ENCODE measurements around the gene SLX4IP. TPM values are rescaled to one million over a fixed set of nuclear protein-coding genes. Genes with fewer than 3 reads are reported as not detected.
A peak's percentile ranks its signal among the peaks of the same experiment; 100 is the strongest.

The SLX4IP gene
- total RNA-seq, 2 donors from 2014 or later, result 4.7 to 5.8 TPM

DNA sequence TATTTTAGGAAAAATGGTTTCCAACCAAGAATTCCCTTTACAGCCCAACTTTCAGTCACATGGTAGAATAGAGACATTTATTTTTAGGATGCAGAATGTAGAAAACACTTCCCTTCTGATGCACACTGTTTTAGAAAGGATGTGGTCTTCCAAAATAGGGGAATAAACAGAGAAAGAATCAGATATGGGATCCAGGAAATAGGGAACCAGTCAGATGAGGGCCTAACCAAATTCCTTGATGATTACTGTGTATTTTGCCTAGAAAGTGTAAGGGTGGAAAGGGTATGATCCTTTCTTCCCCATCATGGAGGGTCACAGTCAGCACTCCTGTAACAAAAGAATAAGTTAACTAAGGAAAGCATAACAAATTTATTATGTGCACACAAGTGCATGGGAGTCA, 27.4 kb downstream of the SLX4IP start:
- Histone ChIP-seq H3K27ac (no peak overlapping the region), H3K4me1 (ENCODE audit: control insufficient read depth in 1 of 2, low read depth in 2 of 2) (peaks cover 10 to 19% of the 10 kb centered on the region in 2 donors), H3K27me3 (replicated peaks; ENCODE audit: insufficient read depth) (no peaks in the 10 kb centered on the region), H3K9me3 (no peaks in the 10 kb centered on the region), H3K36me3 (no peaks in the 10 kb centered on the region), H3K4me3 (no peak overlapping the region)
- TF ChIP-seq, protein P1, sequence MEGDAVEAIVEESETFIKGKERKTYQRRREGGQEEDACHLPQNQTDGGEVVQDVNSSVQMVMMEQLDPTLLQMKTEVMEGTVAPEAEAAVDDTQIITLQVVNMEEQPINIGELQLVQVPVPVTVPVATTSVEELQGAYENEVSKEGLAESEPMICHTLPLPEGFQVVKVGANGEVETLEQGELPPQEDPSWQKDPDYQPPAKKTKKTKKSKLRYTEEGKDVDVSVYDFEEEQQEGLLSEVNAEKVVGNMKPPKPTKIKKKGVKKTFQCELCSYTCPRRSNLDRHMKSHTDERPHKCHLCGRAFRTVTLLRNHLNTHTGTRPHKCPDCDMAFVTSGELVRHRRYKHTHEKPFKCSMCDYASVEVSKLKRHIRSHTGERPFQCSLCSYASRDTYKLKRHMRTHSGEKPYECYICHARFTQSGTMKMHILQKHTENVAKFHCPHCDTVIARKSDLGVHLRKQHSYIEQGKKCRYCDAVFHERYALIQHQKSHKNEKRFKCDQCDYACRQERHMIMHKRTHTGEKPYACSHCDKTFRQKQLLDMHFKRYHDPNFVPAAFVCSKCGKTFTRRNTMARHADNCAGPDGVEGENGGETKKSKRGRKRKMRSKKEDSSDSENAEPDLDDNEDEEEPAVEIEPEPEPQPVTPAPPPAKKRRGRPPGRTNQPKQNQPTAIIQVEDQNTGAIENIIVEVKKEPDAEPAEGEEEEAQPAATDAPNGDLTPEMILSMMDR (IDR thresholded peaks at IDR 0.05), result no peak
- DNase-seq (ENCODE audit: low spot score) (no peak), ATAC-seq (ENCODE audit: insufficient number of reproducible peaks, low FRiP score, low read depth) (no peak)

DNA sequence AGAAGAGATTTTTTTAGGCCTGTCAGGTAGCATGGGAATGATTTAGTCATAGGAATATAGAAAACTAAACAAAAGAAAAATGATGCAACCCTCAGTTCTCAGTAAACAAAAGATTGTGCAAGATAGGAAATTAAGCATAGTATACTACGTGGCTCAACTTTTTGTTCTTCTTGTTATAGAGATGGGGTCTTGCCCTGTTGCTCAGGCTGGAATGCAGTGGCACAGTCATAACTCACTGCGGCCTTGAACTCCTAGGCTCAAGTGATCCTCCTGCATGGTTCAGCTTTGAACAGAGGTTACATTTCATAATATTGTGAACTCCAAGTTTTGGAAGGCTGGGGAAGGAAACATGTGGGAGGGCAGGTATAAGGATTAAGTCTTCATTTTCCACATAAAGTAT, 28.5 kb downstream of the SLX4IP start:
- Histone ChIP-seq H3K9me3 (no peaks in the 10 kb centered on the region), H3K27ac (no peak overlapping the region), H3K4me1 (ENCODE audit: control insufficient read depth in 1 of 2, low read depth in 2 of 2) (peaks cover 17 to 30% of the 10 kb centered on the region in 2 donors), H3K4me3 (no peak overlapping the region), H3K36me3 (no peaks in the 10 kb centered on the region), H3K27me3 (replicated peaks; ENCODE audit: insufficient read depth) (no peaks in the 10 kb centered on the region)
- DNase-seq (ENCODE audit: low spot score) (no peak), ATAC-seq (ENCODE audit: insufficient number of reproducible peaks, low FRiP score, low read depth) (no peak)
- TF ChIP-seq, protein P1 (IDR thresholded peaks at IDR 0.05), result no peak

DNA sequence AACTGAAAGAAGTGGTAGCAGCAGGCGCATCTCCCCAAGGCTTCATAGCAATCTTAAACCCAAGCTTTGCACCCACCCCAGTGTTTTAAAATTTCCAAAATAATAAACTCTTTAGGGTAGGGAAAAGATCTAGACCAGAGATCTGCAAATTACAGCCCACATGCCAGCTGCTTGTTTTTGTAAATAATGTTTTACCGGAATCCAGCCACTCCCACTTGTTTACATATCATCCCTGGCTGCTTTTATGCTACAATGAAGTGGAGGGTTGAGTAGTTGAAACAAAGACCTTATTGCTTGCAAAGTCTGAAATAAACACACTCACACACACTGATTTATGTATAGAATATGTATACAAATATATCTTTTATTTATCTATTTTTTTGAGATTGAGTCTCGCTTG, 30.0 kb downstream of the SLX4IP start:
- no peak overlapping the region for H3K4me3 ChIP-seq
- H3K36me3 ChIP-seq, result no peaks in the 10 kb centered on the region
- no peak overlapping the region for H3K27ac ChIP-seq
- no peaks in the 10 kb centered on the region for H3K27me3 ChIP-seq (replicated peaks; ENCODE audit: insufficient read depth)
- ATAC-seq (ENCODE audit: insufficient number of reproducible peaks, low FRiP score, low read depth) (no peak), DNase-seq (ENCODE audit: low spot score) (no peak)
- TF ChIP-seq, protein P1 (IDR thresholded peaks at IDR 0.05), result no peak
- peaks cover 27 to 40% of the 10 kb centered on the region in 2 donors for H3K4me1 ChIP-seq (ENCODE audit: control insufficient read depth in 1 of 2, low read depth in 2 of 2)
- H3K9me3 ChIP-seq, result no peaks in the 10 kb centered on the region

DNA sequence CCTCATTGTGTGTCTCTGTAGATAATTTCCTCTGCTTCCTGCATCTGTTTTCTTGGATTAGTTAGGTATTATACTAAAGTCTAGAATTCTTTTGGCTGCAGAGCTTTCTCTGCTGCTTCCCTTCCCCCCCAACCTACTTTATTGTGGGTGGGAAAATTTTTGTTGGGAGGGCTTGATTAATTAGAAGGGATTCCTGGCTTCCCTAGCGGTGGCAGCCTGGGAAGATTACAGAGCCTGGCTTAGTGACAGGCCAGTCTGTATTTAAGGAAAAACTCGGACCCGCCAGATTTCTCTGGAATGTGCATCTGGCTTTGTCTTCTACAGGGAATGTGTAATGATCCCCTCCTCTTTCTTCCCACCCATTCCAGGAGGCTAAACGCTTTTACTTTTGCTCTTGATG, 31.2 kb downstream of the SLX4IP start:
- peak overlapping the region; percentile 15 to 57 for H3K27ac ChIP-seq
- TF ChIP-seq, protein P1 (IDR thresholded peaks at IDR 0.05), result no peak
- peaks cover 28 to 43% of the 10 kb centered on the region in 2 donors for H3K4me1 ChIP-seq (ENCODE audit: control insufficient read depth in 1 of 2, low read depth in 2 of 2)
- no peaks in the 10 kb centered on the region for H3K9me3 ChIP-seq
- DNase-seq (ENCODE audit: low spot score) (no peak), ATAC-seq (ENCODE audit: insufficient number of reproducible peaks, low FRiP score, low read depth) (no peak)
- H3K36me3 ChIP-seq, result no peaks in the 10 kb centered on the region
- H3K27me3 ChIP-seq (replicated peaks; ENCODE audit: insufficient read depth), result no peaks in the 10 kb centered on the region
- H3K4me3 ChIP-seq, result peak overlapping the region; percentile 63

DNA sequence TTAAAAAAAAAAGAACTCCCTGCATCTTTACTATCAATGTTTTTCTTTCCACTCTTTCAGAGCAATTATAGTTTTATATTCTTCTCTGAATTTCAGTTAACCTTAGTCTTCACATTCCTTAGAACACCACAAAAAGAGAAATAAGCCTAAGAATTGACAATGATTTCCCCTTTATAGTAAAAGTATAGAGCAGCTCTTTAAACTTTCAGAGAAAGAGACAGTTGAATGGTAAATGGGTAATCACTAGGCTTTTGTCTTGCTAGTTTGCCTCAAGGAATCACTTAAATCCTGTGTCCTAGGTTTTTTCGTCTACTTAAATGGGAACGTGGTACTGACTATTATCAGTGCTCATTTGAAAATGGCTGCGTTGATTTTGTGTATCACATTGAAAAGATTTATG, 31.8 kb downstream of the SLX4IP start:
- Histone ChIP-seq H3K27ac (peak overlapping the region; percentile 15 to 57), H3K9me3 (no peaks in the 10 kb centered on the region), H3K27me3 (replicated peaks; ENCODE audit: insufficient read depth) (no peaks in the 10 kb centered on the region), H3K36me3 (no peaks in the 10 kb centered on the region), H3K4me3 (peak overlapping the region; percentile 63), H3K4me1 (ENCODE audit: control insufficient read depth in 1 of 2, low read depth in 2 of 2) (peaks cover 28 to 43% of the 10 kb centered on the region in 2 donors)
- ATAC-seq (ENCODE audit: insufficient number of reproducible peaks, low FRiP score, low read depth) (no peak), DNase-seq (ENCODE audit: low spot score) (no peak)
- TF ChIP-seq, protein P1 (IDR thresholded peaks at IDR 0.05), result no peak
